IMR-90 (cell line): Measurements from ENCODE around the gene ZSWIM8.

Experiments used
- CEBPB ChIP-seq: IDR thresholded peaks from 2 replicates; pipeline ENCODE4 v1.6.1; 2012; ENCODE audit warnings: low read depth, low read length, improper control_type of control experiment
- CHD1 ChIP-seq: IDR thresholded peaks from 2 replicates; pipeline ENCODE4 v1.6.1; 2012; ENCODE audit warnings: low read depth, low read length, improper control_type of control experiment
- CTCF ChIP-seq: conservative IDR thresholded peaks from 2 replicates; pipeline ENCODE4 v1.5.1; 2012; ENCODE audit warnings: mild to moderate bottlenecking, low read depth, low read length, improper control_type of control experiment
- MAFK ChIP-seq: IDR thresholded peaks from 2 replicates; pipeline ENCODE4 v1.6.1; 2012; ENCODE audit warnings: low read depth, low read length, improper control_type of control experiment
- MAZ ChIP-seq: IDR thresholded peaks from 2 replicates; pipeline ENCODE4 v1.6.1; 2012; ENCODE audit warnings: low read depth, mild to moderate bottlenecking, low read length, improper control_type of control experiment, moderate library complexity, borderline replicate concordance
- MXI1 ChIP-seq: IDR thresholded peaks from 2 replicates; pipeline ENCODE4 v1.6.1; 2012; ENCODE audit warnings: low read depth, mild to moderate bottlenecking, low read length, moderate library complexity, borderline replicate concordance
- POLR2A ChIP-seq: IDR thresholded peaks from 2 replicates; pipeline ENCODE4 v1.6.1; 2012; ENCODE audit warnings: mild to moderate bottlenecking, low read depth, low read length
- RAD21 ChIP-seq: IDR thresholded peaks from 2 replicates; pipeline ENCODE4 v1.6.1; 2012; ENCODE audit warnings: low read length, improper control_type of control experiment
- RFX5 ChIP-seq: IDR thresholded peaks from 2 replicates; pipeline ENCODE4 v1.8.0; 2012; ENCODE audit warnings: low read depth, mild to moderate bottlenecking, low read length, moderate library complexity
- TF ChIP-seq, protein P1 (sequence below): fragments of 150-350 bp; IDR thresholded peaks from 2 replicates; pipeline ENCODE4 v1.6.1; 2017; ENCODE audit warnings: mild to moderate bottlenecking, antibody characterized with exemption, low read length, low read depth

DNA sequence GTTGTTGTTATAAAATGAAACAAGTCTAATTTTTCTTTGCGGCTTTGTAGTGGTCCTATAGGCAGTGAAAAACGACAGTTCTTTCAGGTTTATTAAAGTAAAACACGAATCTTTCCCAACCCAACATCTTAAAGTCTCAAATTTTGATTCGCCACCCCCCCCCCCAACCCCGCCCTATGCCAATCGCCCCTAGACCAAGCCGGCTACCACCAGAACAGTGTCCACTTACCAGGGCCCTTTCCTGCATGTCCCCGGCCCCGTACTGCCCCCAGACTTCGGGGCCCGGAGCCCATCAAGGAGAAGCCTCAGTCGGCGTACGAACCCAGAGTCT lies 3.9 kb upstream of the ZSWIM8 start:
- TF ChIP-seq CTCF (no peak), CEBPB (no peak), MAFK (no peak), CHD1 (no peak), RFX5 (no peak), POLR2A (no peak), MAZ (no peak), RAD21 (no peak), MXI1 (no peak)
- TF ChIP-seq, protein P1, sequence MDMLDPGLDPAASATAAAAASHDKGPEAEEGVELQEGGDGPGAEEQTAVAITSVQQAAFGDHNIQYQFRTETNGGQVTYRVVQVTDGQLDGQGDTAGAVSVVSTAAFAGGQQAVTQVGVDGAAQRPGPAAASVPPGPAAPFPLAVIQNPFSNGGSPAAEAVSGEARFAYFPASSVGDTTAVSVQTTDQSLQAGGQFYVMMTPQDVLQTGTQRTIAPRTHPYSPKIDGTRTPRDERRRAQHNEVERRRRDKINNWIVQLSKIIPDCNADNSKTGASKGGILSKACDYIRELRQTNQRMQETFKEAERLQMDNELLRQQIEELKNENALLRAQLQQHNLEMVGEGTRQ: no peak
